Fibroblast of lung (primary cell): Measurements from ENCODE around the gene NUP85. TPM values are rescaled to one million over a fixed set of nuclear protein-coding genes. Genes with fewer than 3 reads are reported as not detected.

Source experiments
- DNase-seq, 2 donors: peaks; one replicate each; pipeline versions ENCODE4 v3.0.0 to v3.0.0-alpha.2; 2010; ENCODE audit warnings: low read depth in 2 of 2
- H2AFZ ChIP-seq: 2 replicates; pipeline ENCODE4 v1.5.1; 2012; ENCODE audit warnings: low read length, control low read depth, inconsistent platforms
- H3K27ac ChIP-seq: 2 replicates; pipeline ENCODE4 v1.5.1; 2011; ENCODE audit warnings: low read length, control low read depth; ENCODE audit not compliant: insufficient read depth
- H3K27me3 ChIP-seq: 2 replicates; pipeline ENCODE4 v1.5.1; 2011; ENCODE audit warnings: mild to moderate bottlenecking, low read length; ENCODE audit not compliant: control insufficient read depth, insufficient read depth
- H3K36me3 ChIP-seq: 2 replicates; pipeline ENCODE4 v1.5.1; 2011; ENCODE audit warnings: low read length; ENCODE audit not compliant: control insufficient read depth, insufficient read depth
- H3K4me1 ChIP-seq: 2 replicates; pipeline ENCODE4 v1.5.1; 2011; ENCODE audit warnings: low read length; ENCODE audit not compliant: control insufficient read depth, insufficient read depth; ENCODE audit errors: extremely low read depth
- H3K4me2 ChIP-seq: 2 replicates; pipeline ENCODE4 v1.5.1; 2011; ENCODE audit warnings: low read length, control low read depth; ENCODE audit not compliant: insufficient read depth; ENCODE audit errors: extremely low read depth
- H3K4me3 ChIP-seq, 4 experiments: fragments of 200-600 bp in 1 of 4; sonication (generic) in 1 of 4; replicated peaks in 1 of 4; 2 replicates each; pipeline ENCODE4 v1.5.1; 2011 to 2016; ENCODE audit warnings: low read length in 4 of 4, low read depth in 3 of 4, mild to moderate bottlenecking in 3 of 4, control low read depth in 2 of 4, inconsistent platforms in 1 of 4, mixed read lengths in 1 of 4; ENCODE audit not compliant: insufficient read depth in 1 of 4; ENCODE audit errors: control extremely low read depth in 1 of 4
- H3K79me2 ChIP-seq: 2 replicates; pipeline ENCODE4 v1.5.1; 2012; ENCODE audit warnings: mild to moderate bottlenecking, low read length, inconsistent platforms; ENCODE audit not compliant: control insufficient read depth, insufficient read depth
- H3K9ac ChIP-seq: 2 replicates; pipeline ENCODE4 v1.5.1; 2011; ENCODE audit warnings: mild to moderate bottlenecking, low read length, control low read depth; ENCODE audit not compliant: insufficient read depth
- H3K9me3 ChIP-seq: 2 replicates; pipeline ENCODE4 v1.5.1; 2012; ENCODE audit warnings: low read depth, low read length; ENCODE audit not compliant: control insufficient read depth, insufficient read depth
- H4K20me1 ChIP-seq: 2 replicates; pipeline ENCODE4 v1.5.1; 2011; ENCODE audit warnings: low read length; ENCODE audit not compliant: control insufficient read depth, insufficient read depth; ENCODE audit errors: extremely low read depth
- CTCF ChIP-seq, 2 donors: IDR thresholded peaks in 1 of 2; conservative IDR thresholded peaks in 1 of 2; 1 replicate in 1 of 2; 2 replicates in 1 of 2; pipeline ENCODE4 v1.5.1; 2011 to 2012; ENCODE audit warnings: low read length in 2 of 2, control low read depth in 1 of 2, inconsistent platforms in 1 of 2, low read depth in 1 of 2, mild to moderate bottlenecking in 1 of 2
- EZH2 ChIP-seq: IDR thresholded peaks from 2 replicates; pipeline ENCODE4 v1.5.1; 2012; ENCODE audit warnings: low read length, control low read depth, mild to moderate bottlenecking; ENCODE audit errors: missing control alignments
- polyA plus RNA-seq, 2 donors: library from polyadenylated mRNA; depleted of rRNA in 1 of 2; stranded (reverse) in 1 of 2; unstranded in 1 of 2; fragments of >200 nt; gene quantifications; 2 replicates each; pipeline ENCODE4 v1.2.1, GENCODE V29; 2011 to 2012; ENCODE audit warnings: missing spikeins in 1 of 2
- total RNA-seq: library from RNA; depleted of rRNA; stranded (reverse); fragments of >200 nt; gene quantifications from 2 replicates; pipeline ENCODE4 v1.2.1, GENCODE V29; 2014

The NUP85 gene
- total and polyA plus RNA-seq, 2 donors (not counting 1 experiment from before 2014, with no cell fraction given) = 18.5 to 29.6 TPM

GRCh38 chr17:75271955-75272847 is 66.7 kb downstream of the NUP85 start:
- Histone ChIP-seq H4K20me1 (no peaks in the 10 kb centered on the region), H3K4me2 (peak overlapping the region; percentile 89), H3K4me3 (peak overlapping the region in 2 of 4 experiments; percentile 38 to 72), H3K79me2 (no peaks in the 10 kb centered on the region), H3K27me3 (no peaks in the 10 kb centered on the region), H3K9ac (no peak overlapping the region), H2AFZ (no peak overlapping the region), H3K4me1 (peaks cover 14% of the 10 kb centered on the region), H3K9me3 (no peaks in the 10 kb centered on the region), H3K27ac (no peak overlapping the region), H3K36me3 (peaks cover 3% of the 10 kb centered on the region)
- DNase-seq = peak; percentile 31 to 65
- no peak for TF ChIP-seq EZH2
- no peak for TF ChIP-seq CTCF (conservative IDR thresholded peaks at IDR 0.05 in 1 of 2, IDR thresholded peaks at IDR 0.05 in 1 of 2; ENCODE audit: low read depth in 1 of 2, low read length in 2 of 2)

- Histone ChIP-seq H3K27me3 (no peaks in the 10 kb centered on the region), H3K36me3 (peaks cover 3% of the 10 kb centered on the region), H3K4me3 (no peak overlapping the region), H3K27ac (no peak overlapping the region), H2AFZ (no peak overlapping the region), H3K4me2 (no peak overlapping the region), H3K9me3 (no peaks in the 10 kb centered on the region), H3K9ac (no peak overlapping the region), H4K20me1 (no peaks in the 10 kb centered on the region), H3K79me2 (no peaks in the 10 kb centered on the region), H3K4me1 (peaks cover 15% of the 10 kb centered on the region)
- no peak for TF ChIP-seq EZH2
- TF ChIP-seq CTCF (conservative IDR thresholded peaks at IDR 0.05 in 1 of 2, IDR thresholded peaks at IDR 0.05 in 1 of 2; ENCODE audit: low read depth in 1 of 2, low read length in 2 of 2) = no peak
- DNase-seq = no peak
These were observed 67.3 kb downstream of the NUP85 start for GRCh38 chr17:75272848-75273184.

- Histone ChIP-seq H3K4me1 (peaks cover 15% of the 10 kb centered on the region), H3K27ac (no peak overlapping the region), H2AFZ (no peak overlapping the region)
These were observed 68.7 kb downstream of the NUP85 start for GRCh38 chr17:75273977-75274708.

More at GRCh38 chr17:75273977-75274708, 68.7 kb downstream of the NUP85 start:
- Histone ChIP-seq H3K9ac (no peak overlapping the region), H3K79me2 (no peaks in the 10 kb centered on the region), H3K9me3 (no peaks in the 10 kb centered on the region), H3K4me3 (no peak overlapping the region), H3K36me3 (peaks cover 3% of the 10 kb centered on the region), H4K20me1 (no peaks in the 10 kb centered on the region), H3K27me3 (no peaks in the 10 kb centered on the region), H3K4me2 (no peak overlapping the region)
- no peak for TF ChIP-seq CTCF (conservative IDR thresholded peaks at IDR 0.05 in 1 of 2, IDR thresholded peaks at IDR 0.05 in 1 of 2; ENCODE audit: low read depth in 1 of 2, low read length in 2 of 2)
- no peak for TF ChIP-seq EZH2
- DNase-seq = peak; percentile 67 to 88
